Measurements from ENCODE around the gene EXOC4. TPM values are rescaled to one million over a fixed set of nuclear protein-coding genes. Genes with fewer than 3 reads are reported as not detected.

Gene EXOC4
- total RNA-seq, 1 experiment from 2014 or later: 66.2 TPM

GRCh38 chr7:133679977-133680376, 427.1 kb downstream of the EXOC4 start:
- Mint-ChIP-seq H3K9me3 (ENCODE audit: unreplicated experiment) (no peaks in the 10 kb centered on the region), H3K4me1 (ENCODE audit: low read depth, unreplicated experiment) (peaks cover 11% of the 10 kb centered on the region), H3K4me3 (ENCODE audit: unreplicated experiment) (no peak overlapping the region), H3K27ac (ENCODE audit: unreplicated experiment) (no peak overlapping the region), H3K27me3 (ENCODE audit: insufficient read depth, unreplicated experiment) (no peaks in the 10 kb centered on the region), H3K36me3 (ENCODE audit: insufficient read depth, unreplicated experiment) (no peaks in the 10 kb centered on the region)
- Histone ChIP-seq H3K4me3 (ENCODE audit: low read depth, low read length) (no peak overlapping the region), H3K9me3 (no peaks in the 10 kb centered on the region), H3K36me3 (ENCODE audit: control insufficient read depth, insufficient read depth, low read length) (no peaks in the 10 kb centered on the region), H3K4me1 (peaks cover 5% of the 10 kb centered on the region; the same call in 1 of the 2 replicates), H3K27me3 (replicated peaks; ENCODE audit: control insufficient read depth, insufficient read depth, low read length) (no peaks in the 10 kb centered on the region)
- DNase-seq: no peak
- ChIA-PET CTCF (no interaction called here), POLR2A (no interaction called here)
- no peak for TF ChIP-seq CTCF (IDR thresholded peaks at IDR 0.05; ENCODE audit: insufficient read depth in 1 of 2, low read depth in 1 of 2, low read length in 1 of 2, severe bottlenecking in 1 of 2, unreplicated experiment in 1 of 2)
- BruUV-seq (replicated peaks): no TSS peak
- intact Hi-C loops (cut with micrococcal nuclease; ENCODE audit: unreplicated experiment): no loop called here

GRCh38 chr7:133681529-133681928, 428.7 kb downstream of the EXOC4 start:
- H3K9me3 ChIP-seq: no peaks in the 10 kb centered on the region
- Mint-ChIP-seq H3K36me3 (ENCODE audit: insufficient read depth, unreplicated experiment) (no peaks in the 10 kb centered on the region), H3K4me3 (ENCODE audit: unreplicated experiment) (no peak overlapping the region), H3K9me3 (ENCODE audit: unreplicated experiment) (no peaks in the 10 kb centered on the region), H3K27ac (ENCODE audit: unreplicated experiment) (no peak overlapping the region), H3K4me1 (ENCODE audit: low read depth, unreplicated experiment) (peaks cover 11% of the 10 kb centered on the region), H3K27me3 (ENCODE audit: insufficient read depth, unreplicated experiment) (no peaks in the 10 kb centered on the region)
- intact Hi-C loops (cut with micrococcal nuclease; ENCODE audit: unreplicated experiment): no loop called here
- no peak overlapping the region for H3K4me3 ChIP-seq (ENCODE audit: low read depth, low read length)
- H3K36me3 ChIP-seq (ENCODE audit: control insufficient read depth, insufficient read depth, low read length): no peaks in the 10 kb centered on the region
- peaks cover 5% of the 10 kb centered on the region; the same call in 1 of the 2 replicates for H3K4me1 ChIP-seq
- no peak for DNase-seq
- CTCF ChIA-PET: no interaction called here
- no peaks in the 10 kb centered on the region for H3K27me3 ChIP-seq (replicated peaks; ENCODE audit: control insufficient read depth, insufficient read depth, low read length)
- BruUV-seq (replicated peaks): no TSS peak
- POLR2A ChIA-PET: no interaction called here
- TF ChIP-seq CTCF (IDR thresholded peaks at IDR 0.05; ENCODE audit: insufficient read depth in 1 of 2, low read depth in 1 of 2, low read length in 1 of 2, severe bottlenecking in 1 of 2, unreplicated experiment in 1 of 2): no peak

- Mint-ChIP-seq H3K4me1 (ENCODE audit: low read depth, unreplicated experiment) (peaks cover 11% of the 10 kb centered on the region), H3K36me3 (ENCODE audit: insufficient read depth, unreplicated experiment) (no peaks in the 10 kb centered on the region), H3K27ac (ENCODE audit: unreplicated experiment) (peak overlapping the region; percentile 3), H3K9me3 (ENCODE audit: unreplicated experiment) (no peaks in the 10 kb centered on the region), H3K4me3 (ENCODE audit: unreplicated experiment) (no peak overlapping the region), H3K27me3 (ENCODE audit: insufficient read depth, unreplicated experiment) (no peaks in the 10 kb centered on the region)
- H3K4me3 ChIP-seq (ENCODE audit: low read depth, low read length): no peak overlapping the region
- no TSS peak for BruUV-seq (replicated peaks)
- no peaks in the 10 kb centered on the region for H3K36me3 ChIP-seq (ENCODE audit: control insufficient read depth, insufficient read depth, low read length)
- intact Hi-C loops (cut with micrococcal nuclease; ENCODE audit: unreplicated experiment): no loop called here
- peaks cover 5% of the 10 kb centered on the region; the same call in 1 of the 2 replicates for H3K4me1 ChIP-seq
- TF ChIP-seq CTCF (IDR thresholded peaks at IDR 0.05; ENCODE audit: insufficient read depth in 1 of 2, low read depth in 1 of 2, low read length in 1 of 2, severe bottlenecking in 1 of 2, unreplicated experiment in 1 of 2): no peak
- DNase-seq: no peak
- H3K9me3 ChIP-seq: no peaks in the 10 kb centered on the region
- POLR2A ChIA-PET: no interaction called here
- CTCF ChIA-PET: no interaction called here
- H3K27me3 ChIP-seq (replicated peaks; ENCODE audit: control insufficient read depth, insufficient read depth, low read length): no peaks in the 10 kb centered on the region
Measured at GRCh38 chr7:133682364-133683181, 429.7 kb downstream of the EXOC4 start.
